GM12865 (cell line): ENCODE results near the gene UBQLN4.

ENCODE experiments used
- DNase-seq: peaks from one replicate; pipeline ENCODE4 v3.0.0; 2010; ENCODE audit warnings: low read depth
- H3K4me3 ChIP-seq: 2 replicates; pipeline ENCODE4 v1.5.1; 2011; ENCODE audit warnings: mild to moderate bottlenecking, low read depth, low read length, control low read depth
- TF ChIP-seq, protein P1 (sequence below): IDR thresholded peaks from 2 replicates; pipeline ENCODE4 v1.5.1; 2011; ENCODE audit warnings: low read length, control low read depth, low read depth, inconsistent platforms; ENCODE audit not compliant: insufficient read depth; ENCODE audit errors: missing control alignments

The UBQLN4 gene

GRCh38 chr1:155990005-155990739, 63.4 kb downstream of the UBQLN4 start:
- DNase-seq, result peak; percentile 52
- no peak overlapping the region for H3K4me3 ChIP-seq
- TF ChIP-seq, protein P1, sequence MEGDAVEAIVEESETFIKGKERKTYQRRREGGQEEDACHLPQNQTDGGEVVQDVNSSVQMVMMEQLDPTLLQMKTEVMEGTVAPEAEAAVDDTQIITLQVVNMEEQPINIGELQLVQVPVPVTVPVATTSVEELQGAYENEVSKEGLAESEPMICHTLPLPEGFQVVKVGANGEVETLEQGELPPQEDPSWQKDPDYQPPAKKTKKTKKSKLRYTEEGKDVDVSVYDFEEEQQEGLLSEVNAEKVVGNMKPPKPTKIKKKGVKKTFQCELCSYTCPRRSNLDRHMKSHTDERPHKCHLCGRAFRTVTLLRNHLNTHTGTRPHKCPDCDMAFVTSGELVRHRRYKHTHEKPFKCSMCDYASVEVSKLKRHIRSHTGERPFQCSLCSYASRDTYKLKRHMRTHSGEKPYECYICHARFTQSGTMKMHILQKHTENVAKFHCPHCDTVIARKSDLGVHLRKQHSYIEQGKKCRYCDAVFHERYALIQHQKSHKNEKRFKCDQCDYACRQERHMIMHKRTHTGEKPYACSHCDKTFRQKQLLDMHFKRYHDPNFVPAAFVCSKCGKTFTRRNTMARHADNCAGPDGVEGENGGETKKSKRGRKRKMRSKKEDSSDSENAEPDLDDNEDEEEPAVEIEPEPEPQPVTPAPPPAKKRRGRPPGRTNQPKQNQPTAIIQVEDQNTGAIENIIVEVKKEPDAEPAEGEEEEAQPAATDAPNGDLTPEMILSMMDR, result no peak

DNA sequence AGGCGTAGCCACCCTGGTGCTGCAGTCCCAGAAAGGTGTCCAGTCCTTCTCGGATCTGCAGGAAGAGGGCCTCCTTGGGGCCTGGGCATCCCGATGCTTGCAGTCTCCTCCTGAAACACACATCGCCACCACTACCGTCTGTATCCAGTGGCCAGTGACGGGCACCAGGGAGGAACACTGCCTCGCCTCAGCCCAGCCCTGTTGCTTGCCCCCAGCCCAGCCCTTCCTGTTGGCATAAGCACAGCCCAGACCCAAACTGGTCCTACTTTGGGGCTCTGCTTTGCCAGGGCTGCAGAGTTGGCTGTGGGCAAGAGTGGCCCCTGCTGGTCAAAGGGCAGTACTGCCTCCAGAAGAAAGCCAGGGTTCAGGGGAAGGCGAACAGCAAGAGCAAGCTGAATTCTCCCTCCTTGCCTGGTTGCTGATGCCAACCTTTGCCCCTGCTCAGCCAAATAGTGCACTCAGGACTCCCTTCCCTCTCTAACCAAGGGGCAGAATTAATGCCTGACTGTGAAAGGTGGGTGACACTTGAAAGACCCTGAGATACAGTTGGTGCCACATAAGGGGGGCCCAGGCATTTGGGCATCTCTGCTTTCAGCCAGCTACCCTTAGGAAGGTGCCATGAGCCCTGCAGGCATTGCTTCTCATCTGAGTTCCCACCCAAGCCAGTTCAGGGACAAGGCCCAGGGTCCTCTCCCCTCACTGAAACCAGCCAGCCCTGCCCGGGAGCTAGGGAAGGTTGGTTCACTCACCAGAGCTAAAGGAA, 64.2 kb downstream of the UBQLN4 start:
- TF ChIP-seq, protein P1, result peak; percentile 99
- H3K4me3 ChIP-seq, result no peak overlapping the region
- peak; percentile 83 for DNase-seq
